Measurements from ENCODE around the gene CARMIL3.

CARMIL3 gene

DNA sequence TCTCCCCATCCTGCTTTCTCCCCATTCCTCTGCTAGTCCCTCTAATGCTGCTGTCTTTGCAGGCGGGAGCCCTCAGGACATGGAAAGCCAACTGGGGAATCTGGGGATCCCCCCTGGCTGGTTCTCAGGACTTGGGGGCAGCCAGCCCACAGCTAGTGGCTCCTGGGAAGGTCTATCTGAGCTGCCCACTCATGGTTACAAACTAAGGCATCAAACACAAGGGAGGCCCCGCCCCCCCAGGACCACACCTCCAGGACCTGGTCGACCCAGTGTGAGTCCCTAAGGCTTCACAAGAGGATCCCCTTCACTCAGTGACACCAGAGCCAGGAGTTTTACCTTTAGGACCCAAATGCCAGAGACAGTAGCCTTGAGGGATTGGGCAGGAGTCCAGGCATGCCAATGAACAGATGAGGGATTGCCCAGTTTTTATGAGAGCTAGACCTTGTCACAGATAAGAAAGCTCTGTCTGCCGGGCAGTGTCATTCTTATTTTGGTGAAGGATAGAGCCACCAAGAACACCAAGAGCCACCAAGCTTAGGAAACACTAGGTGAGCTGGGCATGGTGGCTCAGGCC, 11.5 kb downstream of the CARMIL3 start:
- DNase-seq (ENCODE audit: low spot score), result no peak

DNA sequence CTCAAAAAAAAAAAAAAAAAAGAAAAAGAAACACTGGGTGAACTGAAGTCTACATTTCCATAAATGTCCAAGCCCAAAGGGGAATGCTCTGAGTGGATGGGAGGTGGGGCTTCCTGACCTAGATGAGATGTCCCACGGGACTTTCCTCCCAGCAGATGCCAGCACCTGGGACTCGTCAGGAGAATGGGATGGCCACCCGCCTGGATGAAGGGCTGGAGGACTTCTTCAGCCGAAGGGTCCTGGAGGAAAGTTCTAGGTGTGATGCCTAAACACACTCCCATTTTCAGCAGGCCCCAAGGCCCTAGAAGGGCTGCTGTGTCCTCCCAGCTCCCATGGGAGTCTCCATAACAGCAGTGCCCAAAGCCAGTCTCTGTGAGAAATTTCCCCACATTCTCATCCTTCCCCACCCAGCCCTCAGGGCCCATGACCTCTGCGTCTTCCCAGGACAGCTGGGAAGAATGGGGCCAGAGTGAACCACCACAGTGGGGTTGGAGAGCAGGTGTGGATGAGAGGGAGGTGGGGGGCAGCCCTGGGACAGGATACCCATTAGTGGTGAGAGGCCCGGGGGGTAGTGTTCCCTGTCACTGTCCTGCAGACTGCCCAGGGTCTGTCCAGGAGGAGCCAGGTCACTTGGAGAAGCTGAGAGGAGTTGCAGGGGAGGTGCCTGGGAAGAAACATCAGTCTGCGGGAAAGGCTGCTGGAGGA, 12.4 kb downstream of the CARMIL3 start:
- no peak for DNase-seq (ENCODE audit: low spot score)

DNA sequence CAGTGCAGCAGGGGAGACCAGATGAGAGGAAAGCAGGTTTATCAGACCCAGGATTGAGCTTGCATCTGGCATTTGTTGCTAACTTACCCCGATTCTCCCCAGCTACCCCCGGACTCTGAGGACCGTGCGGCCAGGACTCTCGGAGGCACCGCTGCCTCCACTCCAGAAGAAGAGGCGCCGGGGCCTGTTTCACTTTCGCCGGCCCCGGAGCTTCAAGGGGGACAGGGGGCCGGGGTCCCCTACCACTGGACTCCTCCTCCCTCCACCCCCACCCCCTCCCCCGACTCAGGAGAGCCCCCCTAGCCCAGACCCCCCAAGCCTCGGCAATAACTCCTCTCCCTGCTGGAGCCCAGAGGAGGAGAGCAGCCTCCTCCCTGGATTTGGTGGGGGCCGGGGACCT, 13.0 kb downstream of the CARMIL3 start:
- no peak for DNase-seq (ENCODE audit: low spot score)

DNA sequence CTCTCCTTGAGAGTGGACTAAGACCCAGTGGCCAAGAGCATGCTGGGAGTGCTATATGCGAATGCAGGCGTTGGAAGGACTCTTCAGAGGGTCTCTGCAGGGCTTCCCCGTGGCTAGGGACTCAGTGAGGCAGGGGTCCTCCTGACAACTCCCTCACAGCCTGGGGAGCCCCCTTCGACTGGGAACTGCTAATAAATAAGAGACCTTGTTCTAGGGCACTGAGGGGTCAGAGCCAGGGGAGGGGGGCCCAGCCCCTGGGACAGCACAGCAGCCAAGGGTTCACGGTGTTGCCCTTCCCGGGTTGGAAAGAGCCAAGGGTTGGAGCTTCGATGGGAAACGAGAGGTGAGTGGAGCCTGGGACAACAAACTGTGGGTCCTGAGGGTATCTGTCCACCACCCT, 13.6 kb downstream of the CARMIL3 start:
- no peak for DNase-seq (ENCODE audit: low spot score)

DNA sequence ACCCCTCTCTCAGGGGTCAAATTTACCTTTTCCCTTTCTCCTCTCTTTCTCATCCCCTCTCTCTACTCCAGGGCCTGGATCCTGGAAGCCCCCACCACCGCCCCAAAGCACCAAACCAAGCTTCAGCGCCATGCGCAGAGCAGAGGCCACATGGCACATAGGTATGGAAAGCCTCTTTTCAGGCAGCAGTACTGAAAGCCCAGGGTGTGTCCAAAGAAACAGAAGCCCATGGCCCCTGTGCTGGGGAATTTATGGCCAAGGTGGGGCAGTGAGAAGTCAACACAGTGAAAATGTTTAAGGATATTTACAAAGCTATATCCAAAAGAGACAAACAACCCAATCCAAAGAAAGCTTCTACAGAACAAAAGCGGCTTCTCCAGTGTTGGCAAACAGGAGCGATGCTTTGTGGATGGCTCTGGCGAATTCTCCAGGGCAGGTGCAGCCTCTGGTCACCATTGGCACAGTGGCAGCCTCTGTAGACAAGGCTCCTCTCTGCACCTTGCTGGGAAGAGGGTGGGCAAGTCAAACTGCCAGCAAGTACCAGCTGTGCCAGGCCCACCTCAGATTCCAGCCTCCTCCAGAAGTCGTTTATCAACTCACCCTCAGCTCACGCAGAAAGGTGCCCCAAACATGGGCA, 14.8 kb downstream of the CARMIL3 start:
- DNase-seq (ENCODE audit: low spot score), result no peak

DNA sequence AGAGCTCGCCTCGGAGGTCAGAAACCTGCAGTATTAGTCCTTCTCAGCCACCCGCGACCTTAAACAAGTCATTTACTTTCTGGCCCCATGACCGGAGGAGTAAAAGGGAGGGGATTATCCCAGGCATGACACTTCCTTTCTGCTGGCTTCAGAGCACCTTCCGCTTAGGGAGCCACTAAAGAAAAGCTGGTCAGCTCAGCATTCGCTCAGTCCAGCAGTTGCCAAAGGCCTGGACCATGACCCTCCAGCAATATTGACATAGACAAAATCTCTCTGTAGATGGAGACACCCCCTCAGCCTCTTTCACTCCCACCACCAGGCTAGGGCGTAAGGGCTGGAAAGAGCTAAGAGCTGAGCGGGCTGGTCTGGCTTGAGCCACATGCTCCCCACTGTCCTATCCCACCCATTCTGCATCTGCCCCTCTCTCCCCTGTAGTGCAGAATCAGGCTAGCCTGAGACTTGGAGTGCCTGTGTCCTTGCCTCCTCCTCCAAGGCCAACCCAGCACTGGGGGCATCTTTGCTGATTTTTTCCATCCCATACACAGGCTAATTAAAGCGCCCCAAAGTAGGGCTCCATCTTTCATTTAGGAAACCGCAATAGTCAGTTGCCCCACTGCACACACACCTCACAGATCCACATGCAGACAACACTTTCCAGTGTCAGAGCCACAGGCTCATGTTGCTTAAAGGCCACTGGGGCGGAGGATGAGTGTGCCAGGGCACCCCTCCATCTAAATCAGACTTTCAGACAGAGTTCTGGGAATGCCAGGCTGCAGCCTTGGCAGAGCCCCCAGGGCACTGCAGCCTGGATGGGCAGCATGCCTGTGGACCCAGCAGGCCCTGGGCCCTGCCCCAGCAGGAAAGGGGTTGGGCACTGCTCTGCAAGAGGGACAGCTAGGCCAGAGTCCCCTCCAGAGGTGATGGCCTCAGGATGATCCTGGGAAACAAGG, 15.6 kb downstream of the CARMIL3 start:
- DNase-seq (ENCODE audit: low spot score), result no peak

DNA sequence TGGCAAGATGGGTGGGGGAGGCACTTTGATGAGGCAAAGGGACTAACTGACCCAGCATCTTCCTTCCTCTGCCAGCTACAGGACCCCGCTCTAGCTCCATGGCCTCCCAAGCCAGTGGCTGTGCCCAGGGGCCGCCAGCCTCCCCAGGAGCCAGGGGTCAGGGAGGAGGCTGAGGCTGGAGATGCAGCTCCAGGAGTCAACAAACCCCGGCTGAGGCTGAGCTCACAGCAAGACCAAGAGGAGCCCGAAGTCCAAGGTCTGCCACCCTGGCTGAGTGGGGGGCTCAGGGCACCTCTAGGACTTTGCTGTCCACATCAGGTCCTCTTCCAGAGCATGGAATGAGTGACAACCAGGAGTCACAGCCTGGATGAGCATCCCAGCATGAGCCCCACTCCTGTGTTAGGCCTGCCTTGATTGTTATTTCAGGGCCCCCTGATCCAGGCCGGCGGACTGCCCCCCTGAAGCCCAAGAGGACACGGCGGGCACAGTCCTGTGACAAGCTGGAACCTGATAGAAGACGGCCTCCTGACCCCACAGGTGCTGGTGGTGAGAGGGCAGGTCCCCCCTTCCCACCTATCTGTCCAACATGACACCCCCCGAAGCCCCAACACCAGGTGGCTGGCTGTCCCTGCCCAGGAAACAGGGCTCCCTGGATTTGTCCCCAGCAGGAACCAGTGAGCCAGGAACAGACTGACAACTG, 17.1 kb downstream of the CARMIL3 start:
- DNase-seq (ENCODE audit: low spot score), result no peak

DNA sequence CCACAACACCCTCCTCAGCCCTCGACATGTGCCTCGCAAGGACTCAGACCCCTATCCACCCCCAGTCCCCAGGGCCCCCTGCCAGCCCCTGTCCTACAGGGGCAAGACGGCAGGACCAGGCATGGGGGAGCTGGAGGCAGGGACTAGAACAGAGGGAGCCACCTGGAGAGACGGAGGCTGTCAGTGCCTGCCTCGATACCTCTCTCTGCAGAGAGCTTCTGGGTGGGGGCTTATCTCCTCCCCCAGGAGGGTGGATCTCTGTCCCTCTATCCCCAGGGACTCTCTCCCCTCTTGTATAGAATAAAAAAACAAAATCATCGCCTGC, 17.6 kb downstream of the CARMIL3 start:
- no peak for DNase-seq (ENCODE audit: low spot score)

DNA sequence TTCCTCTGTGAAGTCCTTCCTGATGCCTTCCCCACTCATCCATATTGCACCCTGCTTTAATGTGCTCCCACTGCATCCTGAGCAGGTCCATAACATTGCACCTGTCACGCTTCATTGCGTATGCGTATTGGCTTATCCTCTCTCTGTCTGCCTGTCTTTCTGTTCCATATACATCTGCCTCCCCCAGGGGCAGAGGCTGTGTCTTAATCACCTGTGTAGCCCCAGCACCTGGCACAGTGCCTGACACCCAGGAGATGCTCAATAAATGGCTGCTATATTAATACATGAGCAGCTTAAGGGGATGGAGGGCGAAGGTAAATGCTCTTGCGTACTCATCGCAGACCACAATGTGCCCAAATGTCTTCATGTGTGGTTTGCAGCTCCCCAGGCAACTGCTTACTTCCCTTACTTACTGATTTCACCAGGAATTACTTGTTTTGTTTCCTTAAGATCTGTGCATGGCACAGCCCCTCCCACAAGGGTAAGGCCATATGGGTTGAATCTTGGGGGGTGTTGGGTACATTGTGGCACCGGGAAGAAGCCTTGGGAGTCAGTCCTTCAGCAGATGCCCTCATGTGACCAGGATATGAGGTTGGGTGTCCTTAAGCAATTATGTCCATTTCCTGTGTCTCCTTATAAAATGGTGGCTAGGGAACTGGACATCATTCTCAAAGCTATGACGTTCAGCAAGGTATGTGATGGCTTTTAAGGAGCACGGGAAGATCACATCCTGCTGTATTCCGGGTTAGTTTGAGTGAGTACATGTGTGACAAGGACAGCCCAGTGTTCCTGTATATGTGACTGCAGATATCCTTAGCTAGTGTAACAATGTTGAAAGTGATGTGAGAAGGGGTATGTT, 18.7 kb downstream of the CARMIL3 start:
- no peak for DNase-seq (ENCODE audit: low spot score)

DNA sequence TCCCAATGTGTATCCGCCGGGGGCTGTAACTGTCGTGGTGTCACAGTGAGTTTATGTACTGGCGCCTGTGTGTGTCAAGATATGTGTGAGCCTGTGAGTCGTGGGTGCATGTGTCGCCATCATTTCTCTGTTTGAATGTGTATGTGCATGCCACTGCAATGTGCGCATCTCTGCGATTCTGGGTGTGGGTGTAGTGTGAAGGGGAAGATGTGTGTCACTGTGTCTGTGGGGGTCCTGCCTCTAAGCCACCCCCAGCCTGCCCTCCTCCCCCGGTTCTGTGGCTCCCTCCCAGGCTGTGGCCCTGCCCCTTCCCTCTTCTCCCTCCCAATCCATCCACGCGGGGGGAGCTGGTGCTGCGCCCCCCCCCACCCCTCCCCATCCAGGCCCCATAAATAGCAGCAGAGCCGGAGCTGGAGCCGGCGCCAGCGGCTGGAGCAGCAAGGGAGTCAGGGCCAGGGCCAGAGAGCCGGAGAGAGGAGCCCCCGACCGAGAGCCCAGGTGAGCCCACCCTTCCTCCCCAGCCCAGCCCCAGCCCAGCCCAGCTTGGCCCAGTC, 19.4 kb downstream of the CARMIL3 start, which contains the start of gene CPNE6:
Gene CPNE6 (plus strand): TSS at position 419 of the 554 bp plus-strand sequence. CDS start 1,375 bp downstream, outside the sequence.
- DNase-seq (ENCODE audit: low spot score), result no peak

DNA sequence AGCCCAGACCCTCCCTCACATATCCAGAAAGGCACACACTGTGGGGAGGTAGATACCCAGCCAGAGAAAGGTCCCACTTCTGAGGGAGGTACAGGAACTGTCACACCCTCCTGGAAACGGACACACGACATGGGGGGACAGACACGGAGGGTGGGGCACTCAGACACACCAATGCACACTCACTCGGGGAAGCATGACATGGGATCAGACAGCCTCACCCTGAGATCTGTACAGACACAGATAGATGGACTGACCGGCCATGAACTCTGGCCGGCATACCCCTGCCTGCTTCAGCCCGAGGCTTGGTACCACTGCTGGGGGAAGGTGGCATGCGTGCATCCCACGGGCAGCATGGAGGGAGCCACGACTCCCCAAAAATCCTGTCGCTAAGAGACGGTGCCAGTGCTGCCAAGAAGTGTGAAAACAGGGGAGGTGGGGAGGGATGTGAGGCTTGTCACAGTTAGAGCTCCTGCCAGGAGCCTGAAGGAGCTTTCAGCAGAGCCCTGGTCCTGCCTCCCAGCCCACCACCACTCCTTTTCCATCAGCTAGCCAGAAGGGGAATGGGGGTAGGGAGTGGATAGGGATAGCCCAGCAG, 20.1 kb downstream of the CARMIL3 start:
- DNase-seq (ENCODE audit: low spot score), result no peak

DNA sequence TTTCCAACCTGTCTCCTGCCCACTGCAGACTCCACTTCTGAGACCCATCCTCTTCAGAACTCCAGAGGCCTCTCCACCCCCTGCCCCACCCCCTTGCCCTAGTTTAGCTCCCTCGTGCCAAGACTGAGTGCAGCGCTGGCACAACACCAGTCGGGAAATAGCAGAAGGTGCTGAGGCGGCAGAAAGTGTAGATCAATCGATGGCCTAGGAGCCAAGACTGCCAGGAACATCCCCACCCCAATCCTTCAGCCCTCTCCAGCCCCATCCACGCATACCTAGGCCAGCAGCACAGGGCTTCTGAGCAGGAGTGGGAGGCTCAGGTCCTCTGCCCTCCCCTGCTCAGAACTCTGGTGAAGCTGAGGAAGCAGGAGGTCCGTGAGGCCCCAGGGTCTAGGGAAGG, 20.6 kb downstream of the CARMIL3 start:
- no peak for DNase-seq (ENCODE audit: low spot score)

DNA sequence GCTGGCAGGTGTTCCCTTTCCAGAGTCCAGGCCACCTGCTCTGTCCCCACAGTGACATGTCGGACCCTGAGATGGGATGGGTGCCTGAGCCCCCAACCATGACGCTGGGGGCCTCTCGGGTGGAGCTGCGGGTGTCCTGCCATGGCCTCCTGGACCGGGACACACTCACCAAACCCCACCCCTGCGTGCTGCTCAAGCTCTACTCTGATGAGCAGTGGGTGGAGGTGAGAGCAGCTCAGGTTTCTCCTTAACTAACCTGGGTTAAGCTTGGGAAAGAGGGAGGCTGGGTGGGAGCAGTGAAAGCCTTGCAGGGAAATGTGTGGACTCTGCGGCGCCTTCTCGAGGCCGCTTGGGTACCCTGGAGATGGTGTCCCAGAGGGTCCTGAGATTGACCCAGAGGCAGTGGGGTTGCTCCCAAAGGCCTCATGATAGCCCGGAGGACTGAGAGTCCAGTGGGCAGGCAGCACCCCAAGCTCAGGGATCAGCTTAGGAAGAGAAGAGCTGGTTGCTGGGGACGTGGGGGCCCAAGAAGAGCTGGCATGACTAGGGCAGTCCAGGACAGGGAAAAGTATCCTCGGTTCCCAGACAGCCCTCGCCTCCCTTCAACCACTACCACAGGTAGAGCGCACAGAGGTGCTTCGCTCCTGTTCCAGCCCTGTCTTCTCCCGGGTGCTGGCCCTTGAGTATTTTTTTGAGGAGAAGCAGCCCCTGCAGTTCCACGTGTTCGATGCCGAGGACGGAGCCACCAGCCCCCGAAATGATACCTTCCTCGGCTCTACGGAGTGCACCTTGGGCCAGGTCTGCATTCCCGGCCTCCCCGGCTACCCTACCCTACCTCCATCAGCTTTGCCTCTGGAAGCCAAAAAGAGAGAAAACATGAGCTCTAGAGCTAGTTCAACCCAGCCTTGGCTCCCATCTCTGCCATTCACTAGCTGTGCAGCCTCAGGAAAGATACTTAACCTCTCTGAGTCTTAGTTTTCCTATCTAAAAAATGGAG, 21.4 kb downstream of the CARMIL3 start:
- no peak for DNase-seq (ENCODE audit: low spot score)

DNA sequence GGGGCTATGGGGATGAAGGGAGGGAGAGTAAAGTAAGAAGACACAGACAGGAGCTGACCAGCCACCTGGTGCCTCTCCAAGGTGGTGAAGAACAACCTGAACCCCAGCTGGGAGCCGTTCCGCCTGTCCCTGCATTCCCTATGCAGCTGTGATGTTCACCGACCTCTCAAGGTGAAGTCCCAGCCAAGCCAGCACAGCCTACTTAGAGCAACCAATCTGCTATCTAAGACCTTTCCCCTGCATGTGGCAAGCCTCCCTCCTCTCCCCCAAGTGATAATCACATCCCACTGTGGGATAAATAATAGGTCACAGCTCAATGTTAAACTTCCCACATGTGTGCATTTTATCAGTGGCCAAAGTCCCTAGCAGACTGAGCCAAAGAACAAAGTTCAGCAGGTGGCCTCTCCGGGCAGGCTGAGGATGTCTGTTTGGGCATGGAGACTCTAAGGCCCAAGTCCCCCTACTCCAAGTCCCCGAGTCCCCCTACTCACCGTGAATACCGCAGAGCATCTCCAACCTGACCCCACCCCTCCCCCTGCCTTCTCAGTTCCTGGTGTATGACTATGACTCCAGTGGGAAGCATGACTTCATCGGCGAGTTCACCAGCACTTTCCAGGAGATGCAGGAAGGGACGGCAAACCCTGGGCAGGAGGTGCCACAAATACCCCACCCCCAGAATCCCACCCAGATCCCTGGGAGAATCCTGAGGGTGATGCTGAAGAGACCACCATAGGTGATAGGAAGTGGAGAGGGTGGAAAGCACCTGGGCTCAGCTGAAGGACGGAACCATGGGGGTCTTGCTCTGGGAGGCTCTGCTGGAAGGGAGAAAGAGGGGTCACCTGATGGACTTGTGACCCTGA, 23.0 kb downstream of the CARMIL3 start:
- DNase-seq (ENCODE audit: low spot score), result no peak

DNA sequence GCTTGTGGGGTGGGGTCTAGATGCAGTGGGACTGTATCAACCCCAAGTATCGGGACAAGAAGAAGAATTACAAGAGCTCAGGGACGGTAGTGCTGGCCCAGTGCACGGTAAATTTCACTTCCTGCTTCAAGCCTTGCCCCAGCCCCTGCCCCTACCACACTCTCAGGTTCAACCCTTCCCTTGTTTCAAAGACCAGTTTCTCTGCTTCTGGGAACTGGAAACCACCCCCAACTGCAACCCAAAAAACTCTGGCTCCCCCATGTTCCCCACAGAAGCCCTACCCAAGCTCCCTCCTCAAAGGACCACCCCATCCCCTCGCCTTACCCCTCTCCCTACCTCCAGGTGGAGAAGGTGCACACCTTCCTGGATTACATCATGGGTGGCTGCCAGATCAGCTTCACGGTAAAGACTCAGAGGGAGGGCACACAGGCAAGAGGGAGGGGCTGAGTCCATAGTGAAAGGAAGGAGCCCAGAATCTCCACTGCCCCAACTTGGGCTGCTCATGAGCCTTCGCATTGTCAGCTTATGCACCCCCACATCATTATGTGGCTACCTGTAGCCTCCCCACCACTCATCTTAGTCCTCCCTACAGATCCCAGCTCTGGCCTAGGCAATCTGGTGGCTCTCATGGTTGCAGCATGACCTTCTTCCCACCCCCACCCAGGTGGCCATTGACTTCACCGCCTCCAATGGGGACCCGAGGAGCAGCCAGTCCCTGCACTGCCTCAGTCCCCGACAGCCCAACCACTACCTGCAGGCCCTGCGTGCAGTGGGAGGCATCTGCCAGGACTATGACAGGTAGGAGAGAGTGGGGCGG, 23.9 kb downstream of the CARMIL3 start:
- no peak for DNase-seq (ENCODE audit: low spot score)

DNA sequence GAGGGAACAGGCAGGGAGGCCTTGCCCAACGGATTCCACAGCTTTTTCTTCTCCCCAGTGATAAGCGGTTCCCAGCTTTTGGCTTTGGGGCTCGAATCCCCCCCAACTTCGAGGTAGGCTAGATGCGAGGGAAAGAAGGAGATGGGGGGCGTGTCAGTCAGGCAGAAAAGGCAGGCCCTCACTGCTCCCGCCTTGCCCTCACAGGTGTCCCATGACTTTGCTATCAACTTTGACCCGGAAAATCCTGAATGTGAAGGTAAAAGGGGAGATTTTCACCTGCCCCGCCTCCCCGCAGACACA, 24.4 kb downstream of the CARMIL3 start:
- no peak for DNase-seq (ENCODE audit: low spot score)

DNA sequence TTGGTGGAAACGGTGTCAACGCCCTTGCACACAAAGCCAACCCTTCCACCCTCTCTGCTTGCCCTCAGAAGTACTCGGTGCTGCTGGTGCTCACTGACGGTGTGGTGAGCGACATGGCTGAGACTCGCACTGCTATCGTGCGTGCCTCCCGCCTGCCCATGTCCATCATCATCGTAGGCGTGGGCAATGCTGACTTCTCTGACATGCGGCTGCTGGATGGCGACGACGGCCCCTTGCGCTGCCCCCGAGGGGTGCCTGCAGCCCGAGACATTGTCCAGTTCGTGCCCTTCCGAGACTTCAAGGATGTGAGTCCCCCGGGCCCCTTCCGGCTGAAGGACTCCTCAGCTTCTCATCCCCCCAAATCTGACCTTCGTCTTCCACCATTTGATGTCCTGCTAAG, 25.3 kb downstream of the CARMIL3 start:
- DNase-seq (ENCODE audit: low spot score), result no peak
